ENCODE measurements around the gene TICAM1. TPM values are rescaled to one million over a fixed set of nuclear protein-coding genes. Genes with fewer than 3 reads are reported as not detected.

TICAM1 gene
- total and polyA plus RNA-seq, 7 experiments from 2014 or later = 3.8 to 28.4 (median 14.3) TPM

- Mint-ChIP-seq H3K4me1 (peaks cover 5 to 26% (median 12%) of the 10 kb centered on the region in 7 donors), H3K4me3 (peak overlapping the region in 1 of 10 donors; percentile 58), H3K27me3 (peaks cover 0 to 7% (median 0%) of the 10 kb centered on the region in 5 donors), H3K36me3 (peaks cover 0 to 4% (median 0%) of the 10 kb centered on the region in 5 donors), H3K27ac (no peak overlapping the region), H3K9me3 (peaks cover 0 to 4% (median 0%) of the 10 kb centered on the region in 11 donors)
- CTCF ChIA-PET = interaction anchor here (0.6 to 5.7 kb wide), 6 partner anchors 42 to 688 kb away, joined by 3 to 51 read pairs (median 8); no protein-coding TSS in a partner anchor
- no peaks in the 10 kb centered on the region for H3K36me3 ChIP-seq (ENCODE audit: control insufficient read depth in 2 of 3, insufficient read depth in 3 of 3, low read length in 3 of 3)
- H3K9me3 ChIP-seq (ENCODE audit: control insufficient read depth in 2 of 3, low read length in 3 of 3) = no peaks in the 10 kb centered on the region
- H3K4me1 ChIP-seq (ENCODE audit: control insufficient read depth in 2 of 2, insufficient read depth in 2 of 2, low read length in 2 of 2) = peaks cover 4 to 6% of the 10 kb centered on the region in 2 donors
- POLR2A ChIA-PET = interaction anchor here (3.0 kb wide), 1 partner anchor 42 kb away, joined by 11 read pairs; no protein-coding TSS in a partner anchor
- no peak overlapping the region for H3K27ac ChIP-seq (ENCODE audit: low read depth, low read length)
- no peak overlapping the region for H3K4me3 ChIP-seq (ENCODE audit: low read length)
- DNase-seq = no peak
- no peaks in the 10 kb centered on the region for H3K27me3 ChIP-seq (ENCODE audit: control insufficient read depth in 2 of 2, insufficient read depth in 2 of 2, low read length in 2 of 2)
- ATAC-seq = peak; percentile 48
- intact Hi-C loops (cut with micrococcal nuclease) = no loop called here
Measured at GRCh38 chr19:4870025-4870700, 38.7 kb upstream of the TICAM1 start.

GRCh38 chr19:4868286-4868834 lies 36.8 kb upstream of the TICAM1 start:
- CTCF ChIA-PET = interaction anchor here (0.6 to 2.4 kb wide), 7 partner anchors 41 to 996 kb away, joined by 3 to 10 read pairs (median 4); no protein-coding TSS in a partner anchor
- peaks cover 4 to 6% of the 10 kb centered on the region in 2 donors for H3K4me1 ChIP-seq (ENCODE audit: control insufficient read depth in 2 of 2, insufficient read depth in 2 of 2, low read length in 2 of 2)
- H3K4me3 Mint-ChIP-seq = peak overlapping the region; percentile 76 to 88 (median 83)

GRCh38 chr19:4867534-4868285 lies 36.2 kb upstream of the TICAM1 start, which contains the start of gene PLIN3:
PLIN3 (minus strand) TSS chr19:4867667; CDS start chr19:4861394, 6,273 bp downstream.
- H3K4me3 Mint-ChIP-seq = peak within 1 kb of the TSS; percentile 76 to 88 (median 84)
- intact Hi-C loops (cut with micrococcal nuclease) = loop anchor here (1.0 to 5.0 kb wide), 5 partner anchors 44 to 145 kb away; partner anchors contain the start of genes DPP9 (in 1 of the 2) and KDM4B (in 1 of the 2)
- Histone ChIP-seq H3K9me3 (ENCODE audit: control insufficient read depth in 2 of 3, low read length in 3 of 3) (no peaks in the 10 kb centered on the region), H3K27me3 (ENCODE audit: control insufficient read depth in 2 of 2, insufficient read depth in 2 of 2, low read length in 2 of 2) (no peaks in the 10 kb centered on the region), H3K27ac (ENCODE audit: low read depth, low read length) (peak within 1 kb of the TSS; percentile 70), H3K4me3 (ENCODE audit: low read length) (peak within 1 kb of the TSS; percentile 76), H3K36me3 (ENCODE audit: control insufficient read depth in 2 of 3, insufficient read depth in 3 of 3, low read length in 3 of 3) (no peaks in the 10 kb centered on the region), H3K4me1 (ENCODE audit: control insufficient read depth in 2 of 2, insufficient read depth in 2 of 2, low read length in 2 of 2) (peaks cover 4 to 6% of the 10 kb centered on the region in 2 donors)
- H3K27me3 Mint-ChIP-seq = no peaks in the 10 kb centered on the region
- H3K27ac Mint-ChIP-seq = peak within 1 kb of the TSS; percentile 68 to 86 (median 75)
- no peaks in the 10 kb centered on the region for H3K36me3 Mint-ChIP-seq
- ChIA-PET POLR2A (interaction anchor here (0.5 to 3.1 kb wide), 8 partner anchors 9 to 101 kb away, joined by 3 to 14 read pairs (median 4); partner anchors contain the start of genes FEM1A and KDM4B), CTCF (interaction anchor here (0.6 to 1.4 kb wide), 5 partner anchors 16 to 164 kb away, joined by 3 to 6 read pairs (median 4); no protein-coding TSS in a partner anchor)
- peaks cover 5 to 25% (median 10%) of the 10 kb centered on the region in 7 donors for H3K4me1 Mint-ChIP-seq
- H3K9me3 Mint-ChIP-seq = no peaks in the 10 kb centered on the region
- DNase-seq (peak; percentile 61 to 96 (median 79)), ATAC-seq (peak; percentile 96)

More at GRCh38 chr19:4868286-4868834, 36.8 kb upstream of the TICAM1 start:
- DNase-seq = no peak
- Histone ChIP-seq H3K27me3 (ENCODE audit: control insufficient read depth in 2 of 2, insufficient read depth in 2 of 2, low read length in 2 of 2) (no peaks in the 10 kb centered on the region), H3K9me3 (ENCODE audit: control insufficient read depth in 2 of 3, low read length in 3 of 3) (no peaks in the 10 kb centered on the region), H3K4me3 (ENCODE audit: low read length) (no peak overlapping the region), H3K27ac (ENCODE audit: low read depth, low read length) (no peak overlapping the region), H3K36me3 (ENCODE audit: control insufficient read depth in 2 of 3, insufficient read depth in 3 of 3, low read length in 3 of 3) (no peaks in the 10 kb centered on the region)
- POLR2A ChIA-PET = interaction anchor here (1.0 to 3.1 kb wide), 4 partner anchors 44 to 100 kb away, joined by 5 to 14 read pairs (median 6); partner anchors contain the start of gene KDM4B
- intact Hi-C loops (cut with micrococcal nuclease) = loop anchor here in 1 of 2 donors (5.0 kb wide), 1 partner anchor 146 kb away; the partner anchor contains the start of gene DPP9
- Mint-ChIP-seq H3K27ac (peak overlapping the region; percentile 25 to 86 (median 74)), H3K9me3 (no peaks in the 10 kb centered on the region), H3K36me3 (no peaks in the 10 kb centered on the region), H3K4me1 (peaks cover 5 to 26% (median 11%) of the 10 kb centered on the region in 7 donors), H3K27me3 (no peaks in the 10 kb centered on the region)
- no peak for ATAC-seq

GRCh38 chr19:4866595-4867424 lies 35.3 kb upstream of the TICAM1 start:
- Histone ChIP-seq H3K27ac (ENCODE audit: low read depth, low read length) (peak overlapping the region; percentile 70), H3K4me3 (ENCODE audit: low read length) (peak overlapping the region; percentile 76), H3K4me1 (ENCODE audit: control insufficient read depth in 2 of 2, insufficient read depth in 2 of 2, low read length in 2 of 2) (peaks cover 4 to 6% of the 10 kb centered on the region in 2 donors), H3K9me3 (ENCODE audit: control insufficient read depth in 2 of 3, low read length in 3 of 3) (no peaks in the 10 kb centered on the region), H3K36me3 (ENCODE audit: control insufficient read depth in 2 of 3, insufficient read depth in 3 of 3, low read length in 3 of 3) (no peaks in the 10 kb centered on the region), H3K27me3 (ENCODE audit: control insufficient read depth in 2 of 2, insufficient read depth in 2 of 2, low read length in 2 of 2) (no peaks in the 10 kb centered on the region)
- peak overlapping the region; percentile 56 to 86 (median 75) for H3K27ac Mint-ChIP-seq
- ChIA-PET CTCF (interaction anchor here (1.0 kb wide), 2 partner anchors 13 to 15 kb away, joined by 3 read pairs; no protein-coding TSS in a partner anchor), POLR2A (interaction anchor here (0.8 to 3.1 kb wide), 8 partner anchors 8 to 102 kb away, joined by 3 to 14 read pairs (median 4); partner anchors contain the start of genes FEM1A and KDM4B)
- H3K4me1 Mint-ChIP-seq = peaks cover 5 to 22% (median 7%) of the 10 kb centered on the region in 7 donors
- no peaks in the 10 kb centered on the region for H3K9me3 Mint-ChIP-seq
- DNase-seq = peak; percentile 21 to 58 (median 32)
- no peaks in the 10 kb centered on the region for H3K36me3 Mint-ChIP-seq
- H3K27me3 Mint-ChIP-seq = no peaks in the 10 kb centered on the region
- peak overlapping the region; percentile 76 to 88 (median 84) for H3K4me3 Mint-ChIP-seq
- intact Hi-C loops (cut with micrococcal nuclease) = loop anchor here (1.0 to 5.0 kb wide), 5 partner anchors 44 to 145 kb away; partner anchors contain the start of genes DPP9 (in 1 of the 2) and KDM4B (in 1 of the 2)
- peak; percentile 18 for ATAC-seq

GRCh38 chr19:4861147-4861546 lies 29.6 kb upstream of the TICAM1 start:
- ATAC-seq (no peak), DNase-seq (no peak)
- H3K27ac Mint-ChIP-seq = no peak overlapping the region
- no peaks in the 10 kb centered on the region for H3K27me3 Mint-ChIP-seq
- H3K4me3 Mint-ChIP-seq = no peak overlapping the region
- no peaks in the 10 kb centered on the region for H3K9me3 Mint-ChIP-seq
- Histone ChIP-seq H3K27ac (ENCODE audit: low read depth, low read length) (no peak overlapping the region), H3K9me3 (ENCODE audit: control insufficient read depth in 2 of 3, low read length in 3 of 3) (no peaks in the 10 kb centered on the region), H3K4me1 (ENCODE audit: control insufficient read depth in 2 of 2, insufficient read depth in 2 of 2, low read length in 2 of 2) (no peaks in the 10 kb centered on the region), H3K36me3 (ENCODE audit: control insufficient read depth in 2 of 3, insufficient read depth in 3 of 3, low read length in 3 of 3) (peaks cover 0 to 32% (median 0%) of the 10 kb centered on the region in 3 experiments), H3K27me3 (ENCODE audit: control insufficient read depth in 2 of 2, insufficient read depth in 2 of 2, low read length in 2 of 2) (no peaks in the 10 kb centered on the region), H3K4me3 (ENCODE audit: low read length) (no peak overlapping the region)
- intact Hi-C loops (cut with micrococcal nuclease) = no loop called here
- POLR2A ChIA-PET = no interaction called here
- no peaks in the 10 kb centered on the region for H3K4me1 Mint-ChIP-seq
- H3K36me3 Mint-ChIP-seq = no peaks in the 10 kb centered on the region
- CTCF ChIA-PET = no interaction called here

All from naive thymus-derived CD4-positive, alpha-beta T cell (primary cell).